IMR-90 (cell line): ENCODE results near the gene CCDC171. TPM values are rescaled to one million over a fixed set of nuclear protein-coding genes. Genes with fewer than 3 reads are reported as not detected.

Source experiments
- ATAC-seq: fragments of 200-7000 bp; cut with Tn5 transposase; 2 replicates; pipeline ENCODE4 v1.9.1; 2020; ENCODE audit warnings: low read depth, mild to moderate bottlenecking, moderate library complexity
- BruUV-seq: library from RNA; stranded (reverse); fragments of 400-500 nt; replicated peaks from 2 replicates; lab custom pipeline; 2021; lab: Mats Ljungman, UMichigan
- CTCF ChIA-PET: fragments of 300-600 bp; formaldehyde crosslinking; extraction: SDS; loops from one replicate; lab custom pipeline; 2021; ENCODE audit warnings: antibody characterized with exemption; lab: Yijun Ruan, JAX
- POLR2A ChIA-PET: fragments of 300-600 bp; sonication (Branson Sonifier 250); formaldehyde crosslinking; loops from one replicate; lab custom pipeline; 2022; ENCODE audit warnings: antibody characterized with exemption; ENCODE audit not compliant: unreplicated experiment; lab: Charles Lee
- DNase-seq: peaks from one replicate; pipeline ENCODE4 v3.0.0; 2013
- H2AFZ ChIP-seq: replicated peaks from 2 replicates; pipeline ENCODE3; 2013; ENCODE audit warnings: low read length, mild to moderate bottlenecking; ENCODE audit not compliant: poor library complexity
- H2AK5ac ChIP-seq: 2 replicates; pipeline ENCODE4 v1.6.1; 2013; ENCODE audit warnings: low read depth, low read length, inconsistent platforms
- H2AK9ac ChIP-seq: replicated peaks from 2 replicates; pipeline ENCODE3; 2013; ENCODE audit warnings: mild to moderate bottlenecking, low read depth, low read length, moderate library complexity; ENCODE audit not compliant: poor library complexity
- H2BK120ac ChIP-seq: 2 replicates; pipeline ENCODE4 v1.6.1; 2013; ENCODE audit warnings: low read depth, low read length, inconsistent platforms
- H2BK15ac ChIP-seq: 3 replicates; pipeline ENCODE4 v1.6.1; 2013; ENCODE audit warnings: low read depth, low read length, inconsistent platforms
- H2BK20ac ChIP-seq: 2 replicates; pipeline ENCODE4 v1.6.1; 2013; ENCODE audit warnings: low read depth, mild to moderate bottlenecking, inconsistent platforms, low read length, moderate library complexity
- H2BK5ac ChIP-seq: 2 replicates; pipeline ENCODE4 v1.6.1; 2013; ENCODE audit warnings: mild to moderate bottlenecking, low read depth, low read length, inconsistent platforms; ENCODE audit not compliant: poor library complexity, severe bottlenecking
- H3K14ac ChIP-seq: replicated peaks from 2 replicates; pipeline ENCODE4 v1.6.1; 2013; ENCODE audit warnings: low read depth, low read length, inconsistent platforms
- H3K18ac ChIP-seq: 2 replicates; pipeline ENCODE4 v1.6.1; 2013; ENCODE audit warnings: low read depth, low read length, control low read depth
- H3K23ac ChIP-seq: 2 replicates; pipeline ENCODE4 v1.6.1; 2013; ENCODE audit warnings: low read depth, low read length, inconsistent platforms
- H3K27ac ChIP-seq: 2 replicates; pipeline ENCODE4 v1.5.1; 2013; ENCODE audit warnings: mild to moderate bottlenecking, control low read depth, low read length; ENCODE audit not compliant: insufficient read depth
- H3K27me3 ChIP-seq: 2 replicates; pipeline ENCODE4 v1.6.1; 2013; ENCODE audit warnings: low read length; ENCODE audit not compliant: control insufficient read depth, insufficient read depth
- H3K36me3 ChIP-seq: 2 replicates; pipeline ENCODE4 v1.6.1; 2013; ENCODE audit warnings: low read length, mixed read lengths; ENCODE audit not compliant: control insufficient read depth, insufficient read depth
- H3K4ac ChIP-seq: 2 replicates; pipeline ENCODE4 v1.6.1; 2013; ENCODE audit warnings: low read depth, low read length, inconsistent platforms
- H3K4me1 ChIP-seq: 2 replicates; pipeline ENCODE4 v1.6.1; 2013; ENCODE audit warnings: low read length, mixed read lengths; ENCODE audit not compliant: control insufficient read depth, insufficient read depth
- H3K4me2 ChIP-seq: 2 replicates; pipeline ENCODE4 v1.6.1; 2013; ENCODE audit warnings: low read depth, mild to moderate bottlenecking, control low read depth, low read length, moderate library complexity
- H3K4me3 ChIP-seq: 2 replicates; pipeline ENCODE4 v1.5.1; 2013; ENCODE audit warnings: low read depth, mild to moderate bottlenecking, control low read depth, low read length, moderate library complexity; ENCODE audit not compliant: insufficient read depth
- H3K56ac ChIP-seq: 2 replicates; pipeline ENCODE4 v1.6.1; 2013; ENCODE audit warnings: low read length, inconsistent platforms; ENCODE audit not compliant: insufficient read depth; ENCODE audit errors: extremely low read depth
- H3K79me1 ChIP-seq, 2 experiments: 2 replicates each; pipeline ENCODE4 v1.6.1; 2013; ENCODE audit warnings: low read length in 2 of 2, inconsistent platforms in 1 of 2, low read depth in 1 of 2
- H3K9ac ChIP-seq: 2 replicates; pipeline ENCODE4 v1.6.1; 2013; ENCODE audit warnings: low read depth, low read length, control low read depth
- H3K9me1 ChIP-seq: 2 replicates; pipeline ENCODE4 v1.6.1; 2013; ENCODE audit warnings: low read length, inconsistent platforms; ENCODE audit not compliant: insufficient read depth
- H3K9me3 ChIP-seq: 2 replicates; pipeline ENCODE4 v1.6.1; 2013; ENCODE audit warnings: low read length; ENCODE audit not compliant: control insufficient read depth, insufficient read depth
- H4K20me1 ChIP-seq: 2 replicates; pipeline ENCODE4 v1.6.1; 2013; ENCODE audit warnings: low read length, inconsistent platforms; ENCODE audit not compliant: insufficient read depth
- H4K5ac ChIP-seq: 2 replicates; pipeline ENCODE4 v1.6.1; 2013; ENCODE audit warnings: mild to moderate bottlenecking, low read depth, low read length, control low read depth
- H4K8ac ChIP-seq, 2 experiments: 2 replicates each; pipeline ENCODE4 v1.6.1; 2013; ENCODE audit warnings: low read depth in 2 of 2, low read length in 2 of 2, control low read depth in 1 of 2, inconsistent platforms in 1 of 2
- H4K91ac ChIP-seq: 2 replicates; pipeline ENCODE4 v1.6.1; 2013; ENCODE audit warnings: low read depth, low read length, inconsistent platforms; ENCODE audit not compliant: insufficient read depth
- FOS ChIP-seq: fragments of 150-350 bp; IDR thresholded peaks from 2 replicates; pipeline ENCODE4 v1.6.1; 2016; ENCODE audit warnings: low read depth, low read length
- WGBS, 2 experiments: methylation state at CpG; one replicate each; pipeline versions ENCODE4 v1.1.5 to v1.1.7; 2013; ENCODE audit warnings: missing lambda C conversion rate in 2 of 2; ENCODE audit not compliant: insufficient read length in 1 of 2; ENCODE audit errors: extremely low coverage in 2 of 2; 5-methylcytosine and 5-hydroxymethylcytosine counted together
- dilution Hi-C: fragments of 300-500 bp; cut with HindIII; formaldehyde crosslinking; loops from one replicate; pipeline ENCODE4 v1.14.3; 2018; ENCODE audit warnings: low sequenced_read_pairs; ENCODE audit not compliant: unreplicated experiment
- in situ Hi-C: fragments of 300-500 bp; cut with MboI; formaldehyde crosslinking; loops from 3 replicates; pipeline ENCODE4 v1.14.3; 2019; ENCODE audit warnings: low sequenced_read_pairs, inconsistent platforms, mixed read lengths
- intact Hi-C: fragments of 100-400 bp; cut with micrococcal nuclease; formaldehyde crosslinking; loops from 2 replicates; pipeline ENCODE4 v1.10.0; 2022
- polyA plus RNA-seq, 3 experiments: library from polyadenylated mRNA; depleted of rRNA; stranded (reverse); fragments of >200 nt; gene quantifications; 2 replicates each; pipeline ENCODE4 v1.2.3, GENCODE V29; 2012; ENCODE audit warnings: low replicate concordance in 1 of 3
- total RNA-seq: library from RNA; depleted of rRNA; stranded (reverse); fragments of >200 nt; gene quantifications from 2 replicates; pipeline ENCODE4 v1.2.3, GENCODE V29; 2012

CCDC171 gene
- total and polyA plus RNA-seq, 2 of the 4 experiments (the other 2 are of a cell fraction), result 0.63 to 2.2 TPM

DNA sequence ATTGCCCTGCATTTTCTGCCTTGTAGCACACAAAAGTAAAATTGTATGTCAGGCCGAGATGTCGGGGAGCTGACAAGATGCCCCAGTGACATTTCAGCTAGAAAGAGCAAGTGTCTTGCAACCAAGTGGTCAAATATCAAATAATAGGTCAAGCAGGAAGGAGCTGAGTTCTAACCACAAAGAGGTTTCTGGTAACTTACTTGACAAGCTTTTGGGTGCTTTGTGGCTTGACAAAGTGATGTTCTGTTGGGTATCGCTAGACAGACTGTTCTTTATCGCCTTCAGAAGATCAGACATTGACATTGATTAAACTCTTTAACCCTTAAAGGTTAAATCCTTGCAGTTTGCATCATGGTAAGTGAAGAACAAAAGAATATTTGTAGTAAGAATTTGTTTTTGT lies 419.9 kb downstream of the CCDC171 start:
- intact Hi-C loops (loop anchor here (5.0 kb wide), 1 partner anchor 35 kb away; no protein-coding TSS in a partner anchor), in situ Hi-C loops (no loop called here), dilution Hi-C loops (no loop called here)
- Histone ChIP-seq H3K18ac (no peak overlapping the region), H4K20me1 (no peaks in the 10 kb centered on the region), H3K36me3 (no peaks in the 10 kb centered on the region), H2BK15ac (no peak overlapping the region), H3K4ac (no peak overlapping the region), H3K4me1 (no peaks in the 10 kb centered on the region), H4K5ac (no peak overlapping the region), H2AK5ac (no peak overlapping the region), H2AK9ac (no peak overlapping the region), H3K14ac (no peak overlapping the region), H2BK20ac (no peak overlapping the region), H3K27me3 (no peaks in the 10 kb centered on the region), H2BK120ac (no peak overlapping the region), H2AFZ (peak overlapping the region; percentile 51), H3K79me1 (no peaks in the 10 kb centered on the region), H3K56ac (no peak overlapping the region), H3K9me1 (no peaks in the 10 kb centered on the region), H3K23ac (no peak overlapping the region), H2BK5ac (no peak overlapping the region), H3K9me3 (no peaks in the 10 kb centered on the region), H3K4me3 (no peak overlapping the region), H3K27ac (no peak overlapping the region), H3K4me2 (no peak overlapping the region), H4K8ac (no peak overlapping the region), H4K91ac (no peak overlapping the region), H3K9ac (no peak overlapping the region)
- no TSS peak for BruUV-seq
- no peak for TF ChIP-seq FOS
- POLR2A ChIA-PET, result no interaction called here
- CTCF ChIA-PET, result interaction anchor here (0.5 to 1.0 kb wide), 3 partner anchors 18 to 732 kb away, joined by 3 to 7 read pairs (median 3); no protein-coding TSS in a partner anchor
- no CpG with 5 or more reads among the region's 4 CpGs for WGBS, 2 experiments
- no peak for ATAC-seq
- no peak for DNase-seq
